Measurements from ENCODE around the gene EDDM3A. TPM values are rescaled to one million over a fixed set of nuclear protein-coding genes. Genes with fewer than 3 reads are reported as not detected.

Gene EDDM3A
- polyA plus RNA-seq, 3 donors = not detected

DNA sequence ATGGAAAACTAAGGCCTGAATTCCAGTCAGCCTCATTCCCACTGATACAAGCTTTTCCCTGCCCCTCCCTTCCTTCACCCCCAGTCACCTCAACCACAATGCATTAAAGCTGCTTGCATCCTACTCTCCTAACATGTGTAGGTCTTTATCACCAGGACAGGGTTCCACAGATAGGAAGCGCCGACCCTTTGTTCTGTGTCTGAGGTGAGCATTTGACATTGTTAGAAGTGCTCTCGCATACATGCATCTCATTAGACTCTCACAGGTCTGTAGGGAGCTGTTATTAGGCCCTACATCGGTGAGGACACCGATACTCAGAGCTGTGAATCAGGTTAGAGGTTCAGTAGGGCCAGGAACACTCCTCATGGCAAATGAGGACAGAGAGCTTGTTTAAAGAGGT lies 13.2 kb upstream of the EDDM3A start:
- TF ChIP-seq, protein P1, sequence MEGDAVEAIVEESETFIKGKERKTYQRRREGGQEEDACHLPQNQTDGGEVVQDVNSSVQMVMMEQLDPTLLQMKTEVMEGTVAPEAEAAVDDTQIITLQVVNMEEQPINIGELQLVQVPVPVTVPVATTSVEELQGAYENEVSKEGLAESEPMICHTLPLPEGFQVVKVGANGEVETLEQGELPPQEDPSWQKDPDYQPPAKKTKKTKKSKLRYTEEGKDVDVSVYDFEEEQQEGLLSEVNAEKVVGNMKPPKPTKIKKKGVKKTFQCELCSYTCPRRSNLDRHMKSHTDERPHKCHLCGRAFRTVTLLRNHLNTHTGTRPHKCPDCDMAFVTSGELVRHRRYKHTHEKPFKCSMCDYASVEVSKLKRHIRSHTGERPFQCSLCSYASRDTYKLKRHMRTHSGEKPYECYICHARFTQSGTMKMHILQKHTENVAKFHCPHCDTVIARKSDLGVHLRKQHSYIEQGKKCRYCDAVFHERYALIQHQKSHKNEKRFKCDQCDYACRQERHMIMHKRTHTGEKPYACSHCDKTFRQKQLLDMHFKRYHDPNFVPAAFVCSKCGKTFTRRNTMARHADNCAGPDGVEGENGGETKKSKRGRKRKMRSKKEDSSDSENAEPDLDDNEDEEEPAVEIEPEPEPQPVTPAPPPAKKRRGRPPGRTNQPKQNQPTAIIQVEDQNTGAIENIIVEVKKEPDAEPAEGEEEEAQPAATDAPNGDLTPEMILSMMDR (IDR thresholded peaks at IDR 0.05) = no peak
- intact Hi-C loops (cut with micrococcal nuclease) = no loop called here
- no peaks in the 10 kb centered on the region for H3K27me3 ChIP-seq (ENCODE audit: control insufficient read depth in 2 of 2, insufficient read depth in 2 of 2, low read length in 2 of 2)
- H3K9me3 ChIP-seq (replicated peaks in 1 of 2; ENCODE audit: control insufficient read depth in 1 of 2, insufficient read depth in 1 of 2, low read length in 2 of 2) = no peaks in the 10 kb centered on the region
- peaks cover 12 to 14% of the 10 kb centered on the region in 2 donors for H3K4me1 ChIP-seq (ENCODE audit: control insufficient read depth in 1 of 2, insufficient read depth in 2 of 2, low read length in 2 of 2)
- WGBS (ENCODE audit: insufficient coverage) = no CpG with 5 or more reads among the region's 5 CpGs
- H3K4me2 ChIP-seq (replicated peaks; ENCODE audit: extremely low read depth, low read length, poor library complexity, severe bottlenecking) = no peak overlapping the region
- H3K36me3 Mint-ChIP-seq = peaks cover 0 to 1% of the 10 kb centered on the region in 2 donors
- no peak overlapping the region for H2AFZ ChIP-seq (ENCODE audit: insufficient read depth, low read depth, low read length, poor library complexity, severe bottlenecking)
- H3K36me3 ChIP-seq (replicated peaks in 1 of 2; ENCODE audit: control insufficient read depth in 1 of 2, insufficient read depth in 2 of 2, low read length in 2 of 2) = no peaks in the 10 kb centered on the region
- H3K27ac ChIP-seq (ENCODE audit: low read depth in 1 of 2, low read length in 2 of 2) = no peak overlapping the region
- H3K27ac Mint-ChIP-seq = peak overlapping the region in 2 of 7 donors; percentile 33 to 56
- no peak overlapping the region for H3K4me3 ChIP-seq (replicated peaks in 1 of 3; ENCODE audit: low read depth in 2 of 3, low read length in 3 of 3)
- H3K27me3 Mint-ChIP-seq (ENCODE audit: low read depth in 3 of 3) = peaks cover 2 to 10% (median 3%) of the 10 kb centered on the region in 3 donors
- DNase-seq = no peak
- H3K9me3 Mint-ChIP-seq = no peaks in the 10 kb centered on the region
- H3K4me1 Mint-ChIP-seq = peaks cover 17% of the 10 kb centered on the region
- H3K79me2 ChIP-seq (ENCODE audit: insufficient read depth, low read length) = no peaks in the 10 kb centered on the region
- no peak overlapping the region for H3K9ac ChIP-seq (ENCODE audit: insufficient read depth, low read length, poor library complexity, severe bottlenecking)
- no peak overlapping the region for H3K4me3 Mint-ChIP-seq
- H4K20me1 ChIP-seq (ENCODE audit: insufficient read depth, low read length) = no peaks in the 10 kb centered on the region

DNA sequence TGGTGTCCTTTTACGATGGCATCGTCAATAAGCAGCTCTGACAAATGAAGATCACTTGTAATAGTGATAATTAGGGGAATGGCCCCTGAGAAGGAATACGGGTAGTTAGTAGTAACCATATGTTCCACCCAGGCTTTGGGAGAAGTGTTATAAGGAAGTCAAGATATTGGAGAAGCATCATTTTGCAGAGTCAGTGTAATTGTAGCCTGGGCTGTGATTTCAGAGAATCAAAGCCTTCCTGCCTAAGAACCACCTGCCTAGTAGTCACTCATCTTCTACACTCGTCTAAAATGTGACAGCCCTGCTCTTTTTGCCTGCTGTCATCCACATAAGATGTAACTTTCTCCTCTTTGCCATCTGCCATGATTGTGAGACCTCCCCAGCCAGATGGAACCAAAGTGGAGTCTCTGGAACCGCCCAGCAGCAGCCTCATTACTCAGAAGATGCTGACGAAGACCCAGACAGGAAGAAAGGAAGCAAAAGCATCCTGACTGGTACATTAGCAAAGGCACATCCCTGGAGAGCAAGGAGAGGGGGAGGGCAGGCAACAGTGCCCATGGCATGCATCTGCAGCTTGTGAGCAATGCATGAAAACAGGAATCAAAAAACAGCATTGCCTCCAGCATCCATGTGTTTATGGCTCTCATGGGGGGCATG lies 12.6 kb upstream of the EDDM3A start:
- 43% methylated on average over 5 of the region's 6 CpGs for WGBS (ENCODE audit: insufficient coverage)
- no peak overlapping the region for H3K4me3 Mint-ChIP-seq
- peaks cover 17% of the 10 kb centered on the region for H3K4me1 Mint-ChIP-seq
- H3K27me3 ChIP-seq (ENCODE audit: control insufficient read depth in 2 of 2, insufficient read depth in 2 of 2, low read length in 2 of 2) = no peaks in the 10 kb centered on the region
- H3K36me3 Mint-ChIP-seq = peaks cover 0 to 1% of the 10 kb centered on the region in 2 donors
- H3K4me3 ChIP-seq (replicated peaks in 1 of 3; ENCODE audit: low read depth in 2 of 3, low read length in 3 of 3) = no peak overlapping the region
- H3K36me3 ChIP-seq (replicated peaks in 1 of 2; ENCODE audit: control insufficient read depth in 1 of 2, insufficient read depth in 2 of 2, low read length in 2 of 2) = no peaks in the 10 kb centered on the region
- H3K4me2 ChIP-seq (replicated peaks; ENCODE audit: extremely low read depth, low read length, poor library complexity, severe bottlenecking) = no peak overlapping the region
- no peak overlapping the region for H3K9ac ChIP-seq (ENCODE audit: insufficient read depth, low read length, poor library complexity, severe bottlenecking)
- no peaks in the 10 kb centered on the region for H3K79me2 ChIP-seq (ENCODE audit: insufficient read depth, low read length)
- H3K27ac ChIP-seq (ENCODE audit: low read depth in 1 of 2, low read length in 2 of 2) = peak overlapping the region; percentile 17 to 34
- peak; percentile 29 to 51 (median 35) for DNase-seq
- H2AFZ ChIP-seq (ENCODE audit: insufficient read depth, low read depth, low read length, poor library complexity, severe bottlenecking) = no peak overlapping the region
- TF ChIP-seq, protein P1 (IDR thresholded peaks at IDR 0.05) = no peak
- H3K27me3 Mint-ChIP-seq (ENCODE audit: low read depth in 3 of 3) = peaks cover 2 to 10% (median 3%) of the 10 kb centered on the region in 3 donors
- peak overlapping the region; percentile 9 to 88 (median 79) for H3K27ac Mint-ChIP-seq
- no peaks in the 10 kb centered on the region for H3K9me3 ChIP-seq (replicated peaks in 1 of 2; ENCODE audit: control insufficient read depth in 1 of 2, insufficient read depth in 1 of 2, low read length in 2 of 2)
- H3K9me3 Mint-ChIP-seq = no peaks in the 10 kb centered on the region
- H4K20me1 ChIP-seq (ENCODE audit: insufficient read depth, low read length) = no peaks in the 10 kb centered on the region
- peaks cover 12 to 14% of the 10 kb centered on the region in 2 donors for H3K4me1 ChIP-seq (ENCODE audit: control insufficient read depth in 1 of 2, insufficient read depth in 2 of 2, low read length in 2 of 2)
- intact Hi-C loops (cut with micrococcal nuclease) = no loop called here

Data from CD14-positive monocyte (primary cell).